Embryonic facial prominence (tissue), 1 donor: ENCODE data around the gene CCDC150.
"Not testable (repeated sequence)": the region's sequence is repeated elsewhere in the genome, so short reads cannot be mapped to it uniquely, and the experiment has no call there.

Experiments used
- DNase-seq: peaks from one replicate; pipeline ENCODE4 v3.0.0-alpha.2; 2016; ENCODE audit errors: extremely low spot score

The CCDC150 gene

GRCh38 chr2:196639180-196640030 is at the start of gene CCDC150:
Gene CCDC150 (plus strand): TSS chr2:196639715. CDS start chr2:196639767, 52 bp downstream.
- peak; percentile 87 for DNase-seq

GRCh38 chr2:196590286-196590685 is 49.2 kb upstream of the CCDC150 start:
- DNase-seq, result no peak

- no peak for DNase-seq
Measured at GRCh38 chr2:196591004-196591403, 48.5 kb upstream of the CCDC150 start.

- DNase-seq, result no peak
Measured at GRCh38 chr2:196591621-196592022, 47.9 kb upstream of the CCDC150 start.

GRCh38 chr2:196592331-196592910 is 47.1 kb upstream of the CCDC150 start:
- peak; percentile 17 for DNase-seq

- peak; percentile 48 for DNase-seq
Measured at GRCh38 chr2:196592911-196593881, 46.3 kb upstream of the CCDC150 start, which contains the start of gene HECW2. Gene HECW2 (minus strand): TSS chr2:196593554.

- no peak for DNase-seq
Measured at GRCh38 chr2:196594158-196594557, 45.4 kb upstream of the CCDC150 start.

GRCh38 chr2:196597531-196597930 is 42.0 kb upstream of the CCDC150 start:
- DNase-seq, result no peak

- no peak for DNase-seq
Measured at GRCh38 chr2:196598412-196598811, 41.1 kb upstream of the CCDC150 start.

- DNase-seq, result no peak
Measured at GRCh38 chr2:196598846-196599245, 40.7 kb upstream of the CCDC150 start.

- no peak for DNase-seq
Measured at GRCh38 chr2:196601430-196602306, 37.8 kb upstream of the CCDC150 start.

- DNase-seq, result no peak
Measured at GRCh38 chr2:196604196-196604595, 35.3 kb upstream of the CCDC150 start.

- DNase-seq, result no peak
Measured at GRCh38 chr2:196606516-196606915, 33.0 kb upstream of the CCDC150 start.

GRCh38 chr2:196607073-196607472 is 32.4 kb upstream of the CCDC150 start:
- DNase-seq, result no peak

- not testable (repeated sequence) for DNase-seq
Measured at GRCh38 chr2:196607896-196608295, 31.6 kb upstream of the CCDC150 start.

GRCh38 chr2:196609806-196610205 is 29.7 kb upstream of the CCDC150 start:
- DNase-seq, result no peak

- no peak for DNase-seq
Measured at GRCh38 chr2:196610796-196611195, 28.7 kb upstream of the CCDC150 start.

- DNase-seq, result no peak
Measured at GRCh38 chr2:196613302-196613701, 26.2 kb upstream of the CCDC150 start.

- no peak for DNase-seq
Measured at GRCh38 chr2:196617430-196617829, 22.1 kb upstream of the CCDC150 start.

GRCh38 chr2:196618661-196619060 is 20.9 kb upstream of the CCDC150 start:
- DNase-seq, result no peak

- no peak for DNase-seq
Measured at GRCh38 chr2:196630531-196630930, 9.0 kb upstream of the CCDC150 start.
